ENCODE data around the gene SRRM4.

The SRRM4 gene

GRCh38 chr12:119115296-119115905, 134.1 kb downstream of the SRRM4 start:
- DNase-seq, result peak in 19 of 56 donors; percentile 0 to 42 (median 5)

GRCh38 chr12:119117936-119118335, 136.6 kb downstream of the SRRM4 start:
- peak in 3 of 56 donors; percentile 1 to 3 (median 2) for DNase-seq

- no peak for DNase-seq
Measured at GRCh38 chr12:119118625-119119024, 137.3 kb downstream of the SRRM4 start.

- no peak for DNase-seq
Measured at GRCh38 chr12:119122047-119122446, 140.7 kb downstream of the SRRM4 start.

- DNase-seq, result no peak
Measured at GRCh38 chr12:119122751-119123150, 141.4 kb downstream of the SRRM4 start.

GRCh38 chr12:119128527-119128926, 147.2 kb downstream of the SRRM4 start:
- no peak for DNase-seq

GRCh38 chr12:119129827-119130434, 148.6 kb downstream of the SRRM4 start:
- DNase-seq, result no peak

- DNase-seq, result no peak
Measured at GRCh38 chr12:119130523-119130922, 149.2 kb downstream of the SRRM4 start.

- no peak for DNase-seq
Measured at GRCh38 chr12:119134284-119135072, 153.1 kb downstream of the SRRM4 start.

GRCh38 chr12:119136811-119137410, 155.6 kb downstream of the SRRM4 start:
- DNase-seq, result no peak

GRCh38 chr12:119139448-119139847, 158.1 kb downstream of the SRRM4 start:
- no peak for DNase-seq

GRCh38 chr12:119145367-119145766, 164.0 kb downstream of the SRRM4 start:
- no peak for DNase-seq

- DNase-seq, result peak in 13 of 56 donors; percentile 4 to 27 (median 13)
Measured at GRCh38 chr12:119147847-119148448, 166.6 kb downstream of the SRRM4 start.

- DNase-seq, result no peak
Measured at GRCh38 chr12:119149270-119149669, 167.9 kb downstream of the SRRM4 start.

- no peak for DNase-seq
Measured at GRCh38 chr12:119151445-119152026, 170.2 kb downstream of the SRRM4 start.

- DNase-seq, result peak in 30 of 56 donors; percentile 1 to 58 (median 20)
Measured at GRCh38 chr12:119153477-119154434, 172.4 kb downstream of the SRRM4 start.

- DNase-seq, result no peak
Measured at GRCh38 chr12:119154435-119154818, 173.1 kb downstream of the SRRM4 start.

- peak in 1 of 56 donors; percentile 9 for DNase-seq
Measured at GRCh38 chr12:119156401-119157044, 175.2 kb downstream of the SRRM4 start.

GRCh38 chr12:119157528-119157927, 176.2 kb downstream of the SRRM4 start:
- peak in 1 of 56 donors; percentile 19 for DNase-seq
